HG03045 (cell line): Measurements from ENCODE around the gene NR0B2.
"Not testable (repeated sequence)": the region's sequence is repeated elsewhere in the genome, so short reads cannot be mapped to it uniquely, and the experiment has no call there.

Experiments used
- ATAC-seq: cut with Tn5 transposase; IDR thresholded peaks from one replicate; pipeline ENCODE4 v1.9.1; 2021; ENCODE audit warnings: mild to moderate bottlenecking, moderate library complexity; ENCODE audit not compliant: unreplicated experiment

Gene NR0B2

GRCh38 chr1:26894263-26894662 is 19.5 kb downstream of the NR0B2 start:
- no peak for ATAC-seq

GRCh38 chr1:26890467-26890796 is 23.3 kb downstream of the NR0B2 start:
- peak; percentile 14 for ATAC-seq

DNA sequence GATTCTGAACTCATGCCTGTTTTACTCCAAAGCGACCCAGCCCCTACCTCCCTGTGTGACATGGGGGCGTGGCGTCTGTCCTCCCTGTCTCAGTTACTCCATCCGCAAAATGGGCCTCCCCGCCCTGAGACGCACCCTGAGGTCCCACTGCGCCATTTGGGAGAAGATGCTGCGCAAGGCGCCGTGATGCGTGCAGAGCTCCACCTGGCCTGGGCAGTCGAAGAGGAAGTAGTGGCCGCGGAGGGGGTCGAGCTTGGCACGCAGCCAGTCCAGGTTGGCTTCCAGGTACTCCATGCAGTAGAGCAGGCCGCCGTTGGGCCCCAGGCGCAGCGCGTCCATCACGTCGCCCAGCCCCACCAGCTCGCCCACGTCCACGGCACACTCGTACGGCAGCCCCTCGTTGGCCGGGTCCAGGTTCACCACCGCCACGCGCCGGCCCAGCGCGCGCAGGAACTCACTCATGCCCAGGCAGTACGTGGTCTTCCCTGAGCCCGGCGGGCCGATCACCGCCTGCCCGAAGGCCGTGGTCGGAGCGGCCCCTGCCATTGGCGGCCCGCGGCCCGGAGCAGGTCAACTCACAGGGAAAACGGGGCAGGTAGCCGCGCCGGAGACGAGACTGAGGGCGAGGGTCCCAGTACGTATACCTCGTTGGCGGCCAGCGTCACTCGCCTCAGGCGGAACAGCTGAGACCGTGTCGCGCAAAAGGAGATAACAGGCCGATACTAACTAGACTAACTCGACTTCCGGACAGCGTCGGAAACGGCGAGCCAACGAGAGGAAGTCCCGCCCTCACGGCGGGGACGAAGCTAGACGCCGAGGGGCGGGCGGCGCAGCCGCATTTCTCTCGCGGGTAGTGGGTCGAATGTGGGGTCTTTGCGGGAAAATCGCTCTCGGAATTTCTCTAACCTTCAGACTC is 24.0 kb downstream of the NR0B2 start, which contains the start of gene GPN2:
Gene GPN2 (minus strand): TSS at position 733 of the 916 bp plus-strand sequence. CDS start 187 bp downstream, at position 546.
- peak; percentile 70 for ATAC-seq

- no peak for ATAC-seq
These were observed 25.5 kb downstream of the NR0B2 start for GRCh38 chr1:26888231-26888630.

GRCh38 chr1:26887125-26887524 is 26.6 kb downstream of the NR0B2 start:
- no peak for ATAC-seq

- ATAC-seq: no peak
These were observed 30.9 kb downstream of the NR0B2 start for GRCh38 chr1:26882696-26883463.

DNA sequence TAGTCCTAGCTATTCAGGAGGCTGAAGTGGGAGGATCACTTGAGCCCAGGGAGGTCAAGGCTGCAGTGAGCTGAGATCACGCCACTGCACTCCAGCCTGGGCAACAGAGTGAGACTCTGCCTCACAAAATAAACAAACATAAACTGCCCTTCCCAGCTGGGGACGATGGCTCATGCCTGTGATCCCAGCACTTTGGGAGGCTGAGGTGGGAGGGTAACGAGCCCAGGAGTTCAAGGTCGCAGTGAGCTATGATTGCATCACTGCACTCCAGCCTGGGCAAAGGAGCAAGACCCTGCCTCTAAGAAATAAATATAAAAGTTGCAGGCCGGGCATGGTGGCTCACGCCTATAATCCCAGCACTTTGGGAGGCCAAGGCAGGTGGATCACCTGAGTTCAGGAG is 32.2 kb downstream of the NR0B2 start:
- not testable (repeated sequence) for ATAC-seq

- no peak for ATAC-seq
These were observed 34.0 kb downstream of the NR0B2 start for GRCh38 chr1:26879793-26880192.

- no peak for ATAC-seq
These were observed 36.4 kb downstream of the NR0B2 start for GRCh38 chr1:26877326-26877725.

DNA sequence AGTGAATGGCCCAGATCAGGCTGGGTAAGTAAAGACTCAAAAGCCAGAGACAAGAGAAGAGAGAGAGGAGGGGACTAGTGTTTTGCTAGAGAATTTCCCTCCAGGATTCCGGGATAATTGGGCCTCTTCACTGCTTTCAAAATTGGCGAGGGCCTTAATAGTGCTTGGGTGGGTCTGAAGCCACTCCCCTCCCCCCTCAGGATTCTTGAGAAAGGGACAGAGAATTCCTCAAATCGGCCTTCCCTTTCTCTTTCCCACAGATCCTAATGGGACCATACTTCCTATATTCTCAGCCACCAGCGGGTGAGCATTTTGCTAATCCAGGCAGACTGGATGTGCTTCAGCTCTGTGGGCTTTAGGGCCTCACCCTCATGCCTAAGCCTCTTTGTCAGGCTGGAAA is 38.9 kb downstream of the NR0B2 start:
- ATAC-seq: no peak

DNA sequence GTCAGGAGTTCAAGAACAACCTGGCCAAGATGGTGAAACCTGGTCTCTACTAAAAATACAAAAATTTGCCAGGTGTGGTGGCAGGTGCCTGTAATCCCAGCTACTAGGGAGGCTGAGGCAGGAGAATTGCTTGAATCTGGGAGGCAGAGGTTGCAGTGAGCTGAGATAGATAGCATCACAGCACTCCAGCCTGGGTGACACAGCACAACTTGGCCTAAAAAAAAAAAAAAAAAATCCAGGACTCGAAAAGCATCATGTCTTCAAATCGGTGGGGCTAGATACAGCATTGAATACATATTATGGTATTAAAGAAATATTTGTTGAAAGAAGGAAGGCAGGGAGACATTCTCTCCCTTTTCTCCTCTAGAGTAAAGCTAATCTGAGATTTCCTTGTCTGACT is 40.7 kb downstream of the NR0B2 start:
- ATAC-seq: not testable (repeated sequence)

- ATAC-seq: peak; percentile 87
These were observed 48.9 kb downstream of the NR0B2 start for GRCh38 chr1:26864610-26865480.

- ATAC-seq: no peak
These were observed 50.1 kb downstream of the NR0B2 start for GRCh38 chr1:26863685-26864077.

DNA sequence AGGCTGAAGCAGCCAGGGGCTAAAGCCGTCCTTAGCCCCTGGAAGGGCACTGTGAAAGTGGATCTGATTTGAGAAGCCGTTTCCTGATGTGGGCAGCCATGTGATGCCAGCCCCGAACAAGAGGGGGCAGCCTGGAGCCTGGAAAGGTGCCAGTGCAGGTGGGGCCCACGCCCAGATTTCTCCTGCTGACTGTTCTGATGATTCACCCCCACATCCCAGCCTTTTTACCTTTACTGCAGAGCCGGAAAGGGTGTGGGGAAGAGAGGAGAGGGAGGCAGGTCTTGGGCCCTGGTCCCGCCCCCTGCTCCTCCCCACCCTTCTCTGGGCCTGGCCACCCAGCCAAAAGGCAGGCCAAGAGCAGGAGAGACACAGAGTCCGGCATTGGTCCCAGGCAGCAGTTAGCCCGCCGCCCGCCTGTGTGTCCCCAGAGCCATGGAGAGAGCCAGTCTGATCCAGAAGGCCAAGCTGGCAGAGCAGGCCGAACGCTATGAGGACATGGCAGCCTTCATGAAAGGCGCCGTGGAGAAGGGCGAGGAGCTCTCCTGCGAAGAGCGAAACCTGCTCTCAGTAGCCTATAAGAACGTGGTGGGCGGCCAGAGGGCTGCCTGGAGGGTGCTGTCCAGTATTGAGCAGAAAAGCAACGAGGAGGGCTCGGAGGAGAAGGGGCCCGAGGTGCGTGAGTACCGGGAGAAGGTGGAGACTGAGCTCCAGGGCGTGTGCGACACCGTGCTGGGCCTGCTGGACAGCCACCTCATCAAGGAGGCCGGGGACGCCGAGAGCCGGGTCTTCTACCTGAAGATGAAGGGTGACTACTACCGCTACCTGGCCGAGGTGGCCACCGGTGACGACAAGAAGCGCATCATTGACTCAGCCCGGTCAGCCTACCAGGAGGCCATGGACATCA is 50.7 kb downstream of the NR0B2 start, which contains the start of gene SFN:
Gene SFN (plus strand): TSS at position 369 of the 904 bp plus-strand sequence. CDS start 64 bp downstream, at position 433.
- no peak for ATAC-seq

DNA sequence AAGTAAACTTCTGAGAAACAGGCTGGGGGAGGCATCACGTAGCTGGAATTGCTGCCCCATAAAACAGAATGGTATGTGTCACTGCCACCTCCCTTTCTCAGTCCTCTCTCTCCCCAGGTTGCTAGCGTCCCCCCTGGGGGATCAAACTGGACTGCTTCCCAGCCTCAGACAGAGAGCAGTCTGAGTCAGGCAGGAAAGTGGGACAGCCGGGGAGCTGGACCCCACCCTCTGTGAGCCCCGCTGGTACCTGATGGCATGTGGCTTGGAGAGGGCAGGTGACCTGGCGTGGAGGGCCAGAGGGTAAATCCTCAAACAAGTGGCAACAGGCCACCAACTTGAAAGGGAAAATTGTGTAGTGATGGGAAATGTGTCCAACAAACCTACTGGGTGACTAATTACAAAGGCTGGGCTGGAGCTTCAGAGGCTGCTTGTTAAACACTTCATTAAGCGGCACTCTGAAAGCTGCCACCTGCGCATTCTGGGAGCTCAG is 51.8 kb downstream of the NR0B2 start:
- ATAC-seq: no peak
